Measurements from ENCODE around the gene ATF5.

ATF5 gene

GRCh38 chr19:49929121-49929610, at the start of gene ATF5, which contains the start of gene NUP62:
Gene ATF5, plus strand, starts transcription at chr19:49929205. Its CDS starts 1,646 bp downstream, at chr19:49930851.
Gene NUP62, minus strand, starts transcription at chr19:49929504. Its CDS starts 19,697 bp downstream, at chr19:49909807.
- DNase-seq (ENCODE audit: low read depth), result peak; percentile 91

GRCh38 chr19:49879243-49879963, 49.6 kb upstream of the ATF5 start:
- no peak for DNase-seq (ENCODE audit: low read depth)

GRCh38 chr19:49880162-49880869, 48.7 kb upstream of the ATF5 start:
- DNase-seq (ENCODE audit: low read depth), result no peak

GRCh38 chr19:49881186-49881585, 47.8 kb upstream of the ATF5 start:
- DNase-seq (ENCODE audit: low read depth), result no peak

GRCh38 chr19:49881672-49882394, 47.2 kb upstream of the ATF5 start:
- no peak for DNase-seq (ENCODE audit: low read depth)

GRCh38 chr19:49882643-49883042, 46.4 kb upstream of the ATF5 start:
- DNase-seq (ENCODE audit: low read depth), result no peak

GRCh38 chr19:49883094-49883493, 45.9 kb upstream of the ATF5 start:
- DNase-seq (ENCODE audit: low read depth), result no peak

- DNase-seq (ENCODE audit: low read depth), result no peak
These were observed 44.9 kb upstream of the ATF5 start for GRCh38 chr19:49884109-49884508.

- no peak for DNase-seq (ENCODE audit: low read depth)
These were observed 44.2 kb upstream of the ATF5 start for GRCh38 chr19:49884760-49885159.

GRCh38 chr19:49887037-49887664, 41.9 kb upstream of the ATF5 start:
- no peak for DNase-seq (ENCODE audit: low read depth)

- no peak for DNase-seq (ENCODE audit: low read depth)
These were observed 41.1 kb upstream of the ATF5 start for GRCh38 chr19:49887665-49888509.

GRCh38 chr19:49888510-49888824, 40.5 kb upstream of the ATF5 start:
- DNase-seq (ENCODE audit: low read depth), result no peak

- peak; percentile 72 for DNase-seq (ENCODE audit: low read depth)
These were observed 39.8 kb upstream of the ATF5 start for GRCh38 chr19:49889038-49889686.

GRCh38 chr19:49889687-49890348, 39.2 kb upstream of the ATF5 start:
- peak; percentile 71 for DNase-seq (ENCODE audit: low read depth)

- DNase-seq (ENCODE audit: low read depth), result no peak
These were observed 38.4 kb upstream of the ATF5 start for GRCh38 chr19:49890349-49891311.

- no peak for DNase-seq (ENCODE audit: low read depth)
These were observed 37.6 kb upstream of the ATF5 start for GRCh38 chr19:49891393-49891792.

- no peak for DNase-seq (ENCODE audit: low read depth)
These were observed 36.3 kb upstream of the ATF5 start for GRCh38 chr19:49892716-49893115.

- DNase-seq (ENCODE audit: low read depth), result no peak
These were observed 34.9 kb upstream of the ATF5 start for GRCh38 chr19:49894011-49894664.

Measured in CMK (cell line).